ENCODE results near the gene PEX19.

DNA sequence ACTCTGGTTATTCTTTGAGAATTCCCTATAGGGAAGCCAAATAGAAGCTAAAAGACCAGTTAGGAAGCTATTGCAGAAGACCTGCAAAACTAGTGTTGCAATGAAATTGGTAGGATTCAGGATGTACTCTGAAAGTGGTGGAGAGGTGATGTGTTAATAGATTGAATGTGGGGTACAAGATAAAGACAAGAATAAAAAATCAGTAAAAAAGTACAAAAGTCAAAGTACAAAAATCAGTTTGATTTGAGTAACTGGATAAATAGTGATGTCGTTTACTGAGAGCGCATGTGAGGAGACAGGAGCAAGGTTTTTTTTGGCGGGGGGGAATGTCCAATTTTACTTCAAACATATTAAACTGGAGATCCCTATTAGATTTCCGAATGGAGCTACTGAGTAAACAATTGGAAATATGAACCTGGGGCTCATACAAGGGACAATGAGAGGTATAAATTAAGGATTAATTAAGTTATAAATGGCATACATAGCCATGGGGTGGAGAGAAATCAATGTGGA is 20.1 kb downstream of the PEX19 start:
- TF ChIP-seq, protein P1, sequence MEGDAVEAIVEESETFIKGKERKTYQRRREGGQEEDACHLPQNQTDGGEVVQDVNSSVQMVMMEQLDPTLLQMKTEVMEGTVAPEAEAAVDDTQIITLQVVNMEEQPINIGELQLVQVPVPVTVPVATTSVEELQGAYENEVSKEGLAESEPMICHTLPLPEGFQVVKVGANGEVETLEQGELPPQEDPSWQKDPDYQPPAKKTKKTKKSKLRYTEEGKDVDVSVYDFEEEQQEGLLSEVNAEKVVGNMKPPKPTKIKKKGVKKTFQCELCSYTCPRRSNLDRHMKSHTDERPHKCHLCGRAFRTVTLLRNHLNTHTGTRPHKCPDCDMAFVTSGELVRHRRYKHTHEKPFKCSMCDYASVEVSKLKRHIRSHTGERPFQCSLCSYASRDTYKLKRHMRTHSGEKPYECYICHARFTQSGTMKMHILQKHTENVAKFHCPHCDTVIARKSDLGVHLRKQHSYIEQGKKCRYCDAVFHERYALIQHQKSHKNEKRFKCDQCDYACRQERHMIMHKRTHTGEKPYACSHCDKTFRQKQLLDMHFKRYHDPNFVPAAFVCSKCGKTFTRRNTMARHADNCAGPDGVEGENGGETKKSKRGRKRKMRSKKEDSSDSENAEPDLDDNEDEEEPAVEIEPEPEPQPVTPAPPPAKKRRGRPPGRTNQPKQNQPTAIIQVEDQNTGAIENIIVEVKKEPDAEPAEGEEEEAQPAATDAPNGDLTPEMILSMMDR (IDR thresholded peaks at IDR 0.05; ENCODE audit: poor library complexity, severe bottlenecking), result no peak
- TF ChIP-seq POLR2AphosphoS5 (IDR thresholded peaks at IDR 0.05), result no peak

Measured in neural cell (in vitro differentiated cells).